HG03521 (cell line): Measurements from ENCODE around the gene RAB20.
"Not testable (repeated sequence)": the region's sequence is repeated elsewhere in the genome, so short reads cannot be mapped to it uniquely, and the experiment has no call there.

Experiments
- ATAC-seq: cut with Tn5 transposase; IDR thresholded peaks from one replicate; pipeline ENCODE4 v1.9.1; 2021; ENCODE audit warnings: mild to moderate bottlenecking, moderate library complexity; ENCODE audit not compliant: unreplicated experiment

Gene RAB20

GRCh38 chr13:110495376-110495775 is 66.1 kb downstream of the RAB20 start:
- no peak for ATAC-seq

- ATAC-seq, result no peak
Observed at GRCh38 chr13:110493613-110494012, 67.9 kb downstream of the RAB20 start.

GRCh38 chr13:110492679-110493593 is 68.6 kb downstream of the RAB20 start:
- ATAC-seq, result no peak

DNA sequence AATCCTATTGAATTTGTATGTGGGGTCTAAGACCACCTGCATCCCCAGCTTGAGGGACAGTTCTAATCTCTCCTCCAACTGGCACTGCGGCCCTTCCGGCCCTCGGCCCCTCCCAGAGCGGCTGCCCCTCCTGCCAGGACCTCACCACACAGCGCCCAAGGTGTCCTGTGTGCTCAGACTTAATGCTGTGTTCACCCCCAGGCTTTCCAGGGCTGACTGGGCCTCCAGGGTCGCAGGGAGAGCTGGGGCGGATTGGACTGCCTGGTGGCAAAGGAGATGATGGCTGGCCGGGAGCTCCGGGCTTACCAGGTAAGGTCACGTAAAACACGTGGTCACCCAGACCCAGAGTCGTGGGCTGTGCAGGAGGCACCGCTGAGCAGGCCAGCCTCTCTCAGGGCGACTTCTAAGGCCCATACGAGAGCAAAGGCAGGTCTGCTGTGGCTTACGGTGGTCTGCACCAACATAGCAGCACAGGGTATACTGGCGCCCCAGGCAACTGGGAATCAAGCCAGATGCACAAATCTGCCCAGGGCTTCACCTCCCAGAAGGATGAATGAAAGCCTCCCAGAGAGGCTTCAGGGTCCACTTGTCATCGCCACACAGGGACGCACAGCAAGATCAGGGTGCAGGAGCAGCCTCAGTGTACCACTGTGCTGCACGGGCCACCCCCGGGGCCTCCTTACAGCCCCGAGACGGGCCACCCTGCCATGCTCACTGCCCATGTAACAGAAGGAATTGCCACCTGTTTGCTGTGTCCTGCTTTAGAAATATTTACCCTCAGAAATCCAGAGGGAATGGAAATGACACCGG is 69.4 kb downstream of the RAB20 start:
- ATAC-seq, result no peak

DNA sequence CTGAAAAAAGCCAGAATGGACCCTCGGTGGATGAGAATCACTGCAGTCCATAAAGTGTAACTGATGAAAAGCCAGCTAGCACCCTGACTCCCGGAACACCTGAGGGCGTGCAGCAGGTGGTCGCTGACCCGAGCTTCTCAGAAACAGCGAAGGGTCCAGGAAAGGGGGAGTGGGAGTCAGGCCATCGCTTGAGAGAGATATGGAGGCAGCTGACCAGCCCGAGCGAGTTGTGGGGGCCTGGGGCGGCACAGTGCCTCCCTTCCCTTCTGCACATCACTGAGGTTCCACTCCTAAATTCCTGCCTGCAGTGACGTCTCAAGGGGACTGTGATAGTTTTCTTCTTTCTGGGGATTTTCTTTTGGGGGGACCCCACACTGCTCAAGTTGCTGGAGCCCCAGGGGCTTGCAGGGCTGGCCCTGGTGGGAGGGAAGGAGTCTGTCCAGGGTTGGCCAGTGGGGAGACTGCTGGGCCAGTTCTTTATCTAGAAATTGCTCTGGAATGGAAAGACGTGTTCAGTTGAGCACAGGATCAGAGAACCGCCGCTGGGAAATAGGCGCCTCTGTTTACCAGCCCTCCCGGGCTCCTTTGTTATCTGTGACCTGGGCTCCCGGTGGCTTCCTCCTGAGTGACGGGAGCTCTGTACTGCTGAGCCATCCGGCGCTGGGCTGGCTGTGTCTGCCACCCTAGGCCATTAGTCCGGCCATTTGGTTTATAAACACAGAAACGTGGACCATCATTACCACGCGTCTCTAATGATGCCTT is 71.3 kb downstream of the RAB20 start:
- ATAC-seq, result no peak

DNA sequence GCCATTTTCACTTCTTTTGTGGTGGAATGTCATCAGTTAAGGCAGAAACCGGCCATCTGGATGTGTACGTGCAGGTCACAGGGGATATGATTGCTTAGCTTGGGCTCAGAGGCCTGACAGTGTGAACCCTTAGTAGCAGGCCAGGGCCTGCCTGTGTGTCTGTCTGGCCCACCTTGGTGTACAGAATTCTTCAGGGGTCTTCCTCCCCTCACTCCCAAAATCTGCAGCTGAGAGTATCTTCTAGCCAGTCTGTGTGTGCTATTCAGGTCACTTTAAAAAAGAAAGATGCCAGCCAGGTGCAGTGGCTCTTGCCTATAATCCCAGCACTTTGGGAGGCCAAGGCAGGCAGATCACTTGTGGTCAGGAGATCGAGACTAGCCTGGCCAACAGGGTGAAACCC is 74.6 kb downstream of the RAB20 start:
- ATAC-seq, result not testable (repeated sequence)

GRCh38 chr13:110486061-110486715 is 75.3 kb downstream of the RAB20 start:
- ATAC-seq, result no peak

DNA sequence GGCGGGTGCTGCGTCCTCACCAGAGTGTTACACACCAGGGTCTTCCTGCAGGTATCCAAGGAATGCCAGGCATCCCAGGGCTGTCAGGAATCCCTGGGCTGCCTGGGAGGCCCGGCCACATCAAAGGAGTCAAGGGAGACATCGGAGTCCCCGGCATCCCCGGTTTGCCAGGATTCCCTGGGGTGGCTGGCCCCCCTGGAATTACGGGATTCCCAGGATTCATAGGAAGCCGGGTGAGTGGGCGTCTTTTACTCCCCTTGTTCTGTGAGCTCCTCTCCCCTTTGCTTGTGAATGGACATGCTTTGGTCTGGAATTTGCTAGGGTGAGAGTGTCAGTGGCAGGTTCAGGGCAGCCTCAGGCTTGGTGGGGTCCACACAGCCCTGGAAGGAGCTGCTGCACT is 75.9 kb downstream of the RAB20 start:
- ATAC-seq, result no peak

DNA sequence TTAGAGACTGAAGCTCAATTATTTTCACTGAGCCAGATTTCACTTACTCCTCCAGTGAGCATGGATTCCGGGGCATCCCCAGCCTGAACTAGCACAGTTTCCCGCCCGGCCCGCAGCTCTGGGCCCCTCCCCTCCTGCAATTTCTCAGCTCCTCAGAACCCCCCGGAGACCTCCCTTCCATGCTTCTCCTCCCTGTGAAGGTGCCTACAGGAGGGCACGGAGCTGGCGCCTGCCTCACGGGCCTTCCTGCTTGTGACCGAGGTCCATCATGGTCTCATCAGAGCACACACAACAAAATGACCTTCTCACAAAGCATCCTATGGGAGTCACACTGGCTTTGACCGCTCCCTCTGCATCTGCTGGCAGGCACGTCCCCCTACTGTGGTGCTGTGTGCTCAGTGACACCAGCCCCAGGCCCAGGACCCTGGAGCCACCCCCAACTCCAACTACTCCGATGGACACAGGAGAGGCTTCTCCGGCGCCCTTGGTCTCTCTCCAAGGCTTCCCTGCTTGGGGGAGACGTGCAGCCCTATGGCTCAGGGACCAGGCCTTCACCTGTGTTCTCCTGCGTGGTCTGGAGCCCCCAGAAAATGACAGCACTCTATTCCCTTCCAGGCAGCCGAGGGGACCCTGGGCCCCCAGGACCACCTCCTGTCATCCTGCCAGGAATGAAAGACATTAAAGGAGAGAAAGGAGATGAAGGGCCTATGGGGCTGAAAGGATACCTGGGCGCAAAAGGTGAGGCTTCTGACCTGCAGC is 77.1 kb downstream of the RAB20 start:
- ATAC-seq, result no peak

- no peak for ATAC-seq
Observed at GRCh38 chr13:110483386-110483968, 78.0 kb downstream of the RAB20 start.

- no peak for ATAC-seq
Observed at GRCh38 chr13:110480161-110480560, 81.4 kb downstream of the RAB20 start.

- ATAC-seq, result no peak
Observed at GRCh38 chr13:110479648-110480047, 81.9 kb downstream of the RAB20 start.

- ATAC-seq, result no peak
Observed at GRCh38 chr13:110479215-110479545, 82.3 kb downstream of the RAB20 start.

GRCh38 chr13:110478405-110479214 is 82.9 kb downstream of the RAB20 start:
- no peak for ATAC-seq

DNA sequence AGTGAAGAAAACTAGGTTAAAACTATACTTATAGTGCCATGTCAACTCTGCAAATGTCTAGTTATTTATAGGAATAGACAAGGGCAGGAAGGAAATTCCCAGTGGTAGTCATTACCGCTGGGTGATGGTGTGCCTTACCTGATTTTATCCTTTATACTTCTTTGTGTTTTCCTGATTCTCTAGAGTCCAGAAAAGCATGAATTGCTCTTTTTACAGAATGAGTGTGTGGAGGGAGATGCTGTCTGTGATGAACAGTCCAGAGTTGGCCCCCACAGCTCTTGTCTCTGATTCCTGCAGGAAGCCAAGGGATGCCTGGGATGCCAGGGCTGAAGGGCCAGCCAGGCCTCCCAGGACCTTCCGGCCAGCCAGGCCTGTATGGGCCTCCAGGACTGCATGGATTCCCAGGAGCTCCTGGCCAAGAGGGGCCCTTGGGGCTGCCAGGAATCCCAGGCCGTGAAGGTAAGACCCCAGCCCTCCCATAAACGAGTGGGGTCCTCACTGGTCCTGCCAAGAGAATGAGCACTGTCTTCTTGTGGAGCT is 83.7 kb downstream of the RAB20 start:
- no peak for ATAC-seq

DNA sequence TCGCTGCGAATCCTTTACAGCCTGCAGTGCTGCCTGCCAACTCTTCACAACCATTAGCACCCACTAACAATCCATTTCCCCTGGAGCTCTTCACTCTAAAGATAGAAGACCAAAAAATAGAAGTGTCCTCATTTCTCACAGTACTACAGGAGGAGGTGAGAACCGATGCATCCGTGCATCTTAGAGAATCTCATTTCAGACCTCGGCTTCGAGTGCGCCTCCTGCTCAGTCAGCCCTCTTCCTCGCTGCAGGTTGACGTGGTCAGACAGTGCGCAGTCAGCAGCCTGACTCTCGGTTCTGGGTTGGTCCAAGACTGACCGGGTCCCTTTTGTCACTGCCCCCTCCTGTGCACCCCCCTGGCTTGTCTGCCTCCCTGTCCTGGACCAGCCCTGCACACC is 85.3 kb downstream of the RAB20 start:
- no peak for ATAC-seq

GRCh38 chr13:110475550-110476219 is 85.8 kb downstream of the RAB20 start:
- peak; percentile 56 for ATAC-seq

GRCh38 chr13:110475117-110475516 is 86.4 kb downstream of the RAB20 start:
- no peak for ATAC-seq
